HS-27A (cell line): ENCODE data around the gene NUP160.
"Not testable (repeated sequence)": the region's sequence is repeated elsewhere in the genome, so short reads cannot be mapped to it uniquely, and the experiment has no call there.

Experiments used
- DNase-seq: peaks from one replicate; pipeline ENCODE4 v3.0.0-alpha.2; 2012; ENCODE audit warnings: low read depth, missing footprints

Gene NUP160

GRCh38 chr11:47847892-47848699 is at the start of gene NUP160:
TSS of gene NUP160 (minus strand) at chr11:47848350. CDS start at chr11:47848318, 32 bp downstream.
- no peak for DNase-seq

- no peak for DNase-seq
Measured at GRCh38 chr11:47896199-47896598, 48.0 kb upstream of the NUP160 start.

- DNase-seq = no peak
Measured at GRCh38 chr11:47895035-47895434, 46.9 kb upstream of the NUP160 start.

GRCh38 chr11:47892546-47893276 is 44.6 kb upstream of the NUP160 start:
- DNase-seq = not testable (repeated sequence)

- DNase-seq = no peak
Measured at GRCh38 chr11:47891886-47892285, 43.7 kb upstream of the NUP160 start.

GRCh38 chr11:47889714-47890441 is 41.7 kb upstream of the NUP160 start:
- DNase-seq = no peak

GRCh38 chr11:47887910-47888569 is 39.9 kb upstream of the NUP160 start:
- DNase-seq = no peak

- DNase-seq = no peak
Measured at GRCh38 chr11:47886096-47886495, 37.9 kb upstream of the NUP160 start.

- not testable (repeated sequence) for DNase-seq
Measured at GRCh38 chr11:47882437-47882836, 34.3 kb upstream of the NUP160 start.

GRCh38 chr11:47881145-47881544 is 33.0 kb upstream of the NUP160 start:
- no peak for DNase-seq

- no peak for DNase-seq
Measured at GRCh38 chr11:47879259-47880158, 31.4 kb upstream of the NUP160 start.

GRCh38 chr11:47875858-47876257 is 27.7 kb upstream of the NUP160 start:
- not testable (repeated sequence) for DNase-seq

GRCh38 chr11:47870404-47870803 is 22.3 kb upstream of the NUP160 start:
- DNase-seq = no peak

GRCh38 chr11:47869544-47870393 is 21.6 kb upstream of the NUP160 start:
- no peak for DNase-seq

GRCh38 chr11:47867823-47868222 is 19.7 kb upstream of the NUP160 start:
- no peak for DNase-seq

- DNase-seq = not testable (repeated sequence)
Measured at GRCh38 chr11:47866892-47867291, 18.7 kb upstream of the NUP160 start.

GRCh38 chr11:47864901-47865300 is 16.8 kb upstream of the NUP160 start:
- DNase-seq = no peak

- no peak for DNase-seq
Measured at GRCh38 chr11:47863898-47864430, 15.8 kb upstream of the NUP160 start.

- DNase-seq = no peak
Measured at GRCh38 chr11:47863189-47863897, 15.2 kb upstream of the NUP160 start.
